B cell (primary cell): ENCODE measurements around the gene TUFM.

Source experiments
- CTCF ChIP-seq: fragments of 200-600 bp; IDR thresholded peaks from one replicate; pipeline ENCODE4 v1.8.0; 2022; ENCODE audit warnings: antibody characterized with exemption, mild to moderate bottlenecking
- EZH2 ChIP-seq: IDR thresholded peaks from 2 replicates; pipeline ENCODE4 v1.6.1; 2012; ENCODE audit warnings: borderline replicate concordance, low read depth, mild to moderate bottlenecking, moderate library complexity, low read length; ENCODE audit not compliant: insufficient read depth, poor library complexity, severe bottlenecking

- TF ChIP-seq EZH2 (no peak), CTCF (no peak)
Measured at GRCh38 chr16:28876973-28877654, 31.0 kb upstream of the TUFM start.
